Fibroblast of villous mesenchyme (primary cell): ENCODE results near the gene ITGAL. TPM values are rescaled to one million over a fixed set of nuclear protein-coding genes. Genes with fewer than 3 reads are reported as not detected.
"Not testable (repeated sequence)": the region's sequence is repeated elsewhere in the genome, so short reads cannot be mapped to it uniquely, and the experiment has no call there.

Source experiments
- DNase-seq: peaks from one replicate; pipeline ENCODE4 v3.0.0-alpha.2; 2010; ENCODE audit warnings: low read depth
- H3K4me3 ChIP-seq: 2 replicates; pipeline ENCODE4 v1.5.1; 2011; ENCODE audit warnings: low read depth, mild to moderate bottlenecking, low read length
- total RNA-seq: library from RNA; depleted of rRNA; stranded (reverse); fragments of >200 nt; gene quantifications from 2 replicates; pipeline ENCODE4 v1.2.3, GENCODE V29; 2012
- TF ChIP-seq, protein P1 (sequence below): IDR thresholded peaks from 2 replicates; pipeline ENCODE4 v1.5.1; 2012; ENCODE audit warnings: low read depth, mild to moderate bottlenecking, low read length; ENCODE audit not compliant: insufficient read depth

The ITGAL gene
- total RNA-seq, 1 donor = not detected

- DNase-seq = no peak
- no peak overlapping the region for H3K4me3 ChIP-seq
- TF ChIP-seq, protein P1, sequence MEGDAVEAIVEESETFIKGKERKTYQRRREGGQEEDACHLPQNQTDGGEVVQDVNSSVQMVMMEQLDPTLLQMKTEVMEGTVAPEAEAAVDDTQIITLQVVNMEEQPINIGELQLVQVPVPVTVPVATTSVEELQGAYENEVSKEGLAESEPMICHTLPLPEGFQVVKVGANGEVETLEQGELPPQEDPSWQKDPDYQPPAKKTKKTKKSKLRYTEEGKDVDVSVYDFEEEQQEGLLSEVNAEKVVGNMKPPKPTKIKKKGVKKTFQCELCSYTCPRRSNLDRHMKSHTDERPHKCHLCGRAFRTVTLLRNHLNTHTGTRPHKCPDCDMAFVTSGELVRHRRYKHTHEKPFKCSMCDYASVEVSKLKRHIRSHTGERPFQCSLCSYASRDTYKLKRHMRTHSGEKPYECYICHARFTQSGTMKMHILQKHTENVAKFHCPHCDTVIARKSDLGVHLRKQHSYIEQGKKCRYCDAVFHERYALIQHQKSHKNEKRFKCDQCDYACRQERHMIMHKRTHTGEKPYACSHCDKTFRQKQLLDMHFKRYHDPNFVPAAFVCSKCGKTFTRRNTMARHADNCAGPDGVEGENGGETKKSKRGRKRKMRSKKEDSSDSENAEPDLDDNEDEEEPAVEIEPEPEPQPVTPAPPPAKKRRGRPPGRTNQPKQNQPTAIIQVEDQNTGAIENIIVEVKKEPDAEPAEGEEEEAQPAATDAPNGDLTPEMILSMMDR = no peak
These were observed 910 bp downstream of the ITGAL start for GRCh38 chr16:30473231-30474073.

DNA sequence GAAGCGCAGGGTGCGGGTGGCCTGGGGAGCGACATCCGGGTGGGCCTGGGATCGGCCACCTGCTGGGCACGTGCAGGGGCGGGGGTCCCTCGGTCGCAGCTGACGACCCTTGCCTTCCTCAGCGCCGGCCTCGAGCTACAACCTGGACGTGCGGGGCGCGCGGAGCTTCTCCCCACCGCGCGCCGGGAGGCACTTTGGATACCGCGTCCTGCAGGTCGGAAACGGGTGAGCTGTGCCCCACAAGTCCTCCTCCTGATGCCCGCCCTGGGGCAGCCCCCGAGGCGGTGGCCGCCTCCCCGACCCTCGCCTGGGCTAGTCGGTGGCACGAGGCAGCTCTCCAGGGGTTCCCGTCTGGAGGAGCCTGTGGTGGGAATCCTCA is 1.5 kb downstream of the ITGAL start:
- TF ChIP-seq, protein P1 = no peak

DNA sequence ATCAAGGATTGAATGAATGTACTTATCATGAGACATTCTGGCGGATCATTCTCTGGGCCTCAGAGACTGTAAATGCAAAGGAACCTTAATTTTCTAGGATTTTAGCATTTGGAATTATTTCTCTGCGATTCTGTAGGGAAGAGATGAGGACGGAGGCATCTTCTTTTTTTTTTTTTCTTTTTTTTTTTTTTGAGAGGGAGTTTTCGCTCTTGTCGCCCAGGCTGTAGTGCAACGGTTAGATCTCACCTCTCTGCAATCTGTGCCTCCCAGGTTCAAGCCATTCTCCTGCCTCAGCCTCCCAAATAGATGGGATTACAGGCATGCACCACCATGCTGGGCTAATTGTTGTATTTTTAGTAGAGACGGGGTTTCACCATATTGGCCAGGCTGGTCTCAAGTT is 2.1 kb downstream of the ITGAL start:
- no peak overlapping the region for H3K4me3 ChIP-seq
- DNase-seq = no peak
- TF ChIP-seq, protein P1 = no peak

More for the DNA sequence above, 1.5 kb downstream of the ITGAL start:
- no peak for DNase-seq
- H3K4me3 ChIP-seq = no peak overlapping the region

DNA sequence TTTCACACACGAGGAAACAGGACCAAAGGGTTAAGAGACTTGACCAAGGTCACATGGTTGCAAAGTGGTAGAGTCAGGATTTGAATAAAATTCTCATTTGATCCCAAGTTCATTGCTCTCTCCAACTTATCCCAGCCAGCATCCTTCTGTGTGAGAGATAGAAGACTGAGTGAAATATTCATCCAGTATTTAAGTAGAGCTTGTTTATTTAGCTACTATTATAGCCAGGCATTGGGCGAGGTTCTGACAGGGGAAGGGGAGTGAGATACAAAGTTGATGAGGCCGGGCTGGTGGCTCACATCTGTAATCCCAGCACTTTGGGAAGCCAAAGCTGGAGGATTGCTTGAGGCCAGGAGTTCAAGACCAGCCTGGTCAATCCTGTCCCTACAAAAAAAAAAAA is 4.4 kb downstream of the ITGAL start:
- H3K4me3 ChIP-seq = no peak overlapping the region
- TF ChIP-seq, protein P1 = no peak
- no peak for DNase-seq

GRCh38 chr16:30477773-30478172 is 5.2 kb downstream of the ITGAL start:
- DNase-seq = not testable (repeated sequence)

GRCh38 chr16:30478766-30479478 is 6.4 kb downstream of the ITGAL start:
- TF ChIP-seq, protein P1 = no peak
- DNase-seq = no peak
- no peak overlapping the region for H3K4me3 ChIP-seq

More at GRCh38 chr16:30477773-30478172, 5.2 kb downstream of the ITGAL start:
- H3K4me3 ChIP-seq = not testable (repeated sequence)

GRCh38 chr16:30481381-30481780 is 8.8 kb downstream of the ITGAL start:
- no peak overlapping the region for H3K4me3 ChIP-seq
- TF ChIP-seq, protein P1 = no peak
- no peak for DNase-seq
